Measurements from ENCODE around the gene ARHGAP15.

ARHGAP15 gene

DNA sequence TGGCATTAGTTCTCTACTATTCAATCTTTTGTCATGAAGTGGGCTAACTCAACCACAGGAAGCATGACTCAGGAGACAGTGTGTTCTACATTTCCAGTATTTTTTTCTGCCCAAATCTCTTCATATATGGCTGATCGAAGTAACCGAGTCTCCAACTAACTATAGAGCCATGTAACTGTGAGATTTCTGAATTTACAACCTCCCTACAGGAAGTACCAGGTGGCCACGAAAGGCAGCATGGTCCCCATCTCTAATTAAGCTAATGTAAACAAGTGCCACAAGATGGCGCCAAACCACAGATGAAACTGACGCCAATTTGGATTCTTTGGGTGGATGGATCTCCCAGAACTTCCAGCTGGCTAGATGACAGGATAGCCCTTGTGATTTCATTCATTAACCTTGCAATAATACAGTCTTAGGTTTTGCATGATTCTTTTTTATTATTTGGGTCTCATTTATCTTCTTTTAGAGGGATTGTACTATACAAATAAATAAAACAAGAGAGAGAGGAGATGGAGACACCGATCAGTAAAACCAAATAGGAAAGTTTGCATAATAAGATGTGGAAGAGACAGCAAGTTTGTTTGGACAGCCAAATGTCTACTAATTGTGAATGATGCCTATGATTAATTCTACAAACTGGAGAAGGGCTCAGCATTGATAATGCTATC is 18.3 kb upstream of the ARHGAP15 start:
- H3K4me3 ChIP-seq (ENCODE audit: low read depth, low read length) = no peak overlapping the region
- TF ChIP-seq, protein P1, sequence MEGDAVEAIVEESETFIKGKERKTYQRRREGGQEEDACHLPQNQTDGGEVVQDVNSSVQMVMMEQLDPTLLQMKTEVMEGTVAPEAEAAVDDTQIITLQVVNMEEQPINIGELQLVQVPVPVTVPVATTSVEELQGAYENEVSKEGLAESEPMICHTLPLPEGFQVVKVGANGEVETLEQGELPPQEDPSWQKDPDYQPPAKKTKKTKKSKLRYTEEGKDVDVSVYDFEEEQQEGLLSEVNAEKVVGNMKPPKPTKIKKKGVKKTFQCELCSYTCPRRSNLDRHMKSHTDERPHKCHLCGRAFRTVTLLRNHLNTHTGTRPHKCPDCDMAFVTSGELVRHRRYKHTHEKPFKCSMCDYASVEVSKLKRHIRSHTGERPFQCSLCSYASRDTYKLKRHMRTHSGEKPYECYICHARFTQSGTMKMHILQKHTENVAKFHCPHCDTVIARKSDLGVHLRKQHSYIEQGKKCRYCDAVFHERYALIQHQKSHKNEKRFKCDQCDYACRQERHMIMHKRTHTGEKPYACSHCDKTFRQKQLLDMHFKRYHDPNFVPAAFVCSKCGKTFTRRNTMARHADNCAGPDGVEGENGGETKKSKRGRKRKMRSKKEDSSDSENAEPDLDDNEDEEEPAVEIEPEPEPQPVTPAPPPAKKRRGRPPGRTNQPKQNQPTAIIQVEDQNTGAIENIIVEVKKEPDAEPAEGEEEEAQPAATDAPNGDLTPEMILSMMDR (IDR thresholded peaks at IDR 0.05; ENCODE audit: low read depth, low read length) = peak; percentile 26

- TF ChIP-seq, protein P1 (IDR thresholded peaks at IDR 0.05; ENCODE audit: low read depth, low read length) = no peak
- no peak overlapping the region for H3K4me3 ChIP-seq (ENCODE audit: low read depth, low read length)
These were observed 12.0 kb upstream of the ARHGAP15 start for GRCh38 chr2:143117225-143117624.

DNA sequence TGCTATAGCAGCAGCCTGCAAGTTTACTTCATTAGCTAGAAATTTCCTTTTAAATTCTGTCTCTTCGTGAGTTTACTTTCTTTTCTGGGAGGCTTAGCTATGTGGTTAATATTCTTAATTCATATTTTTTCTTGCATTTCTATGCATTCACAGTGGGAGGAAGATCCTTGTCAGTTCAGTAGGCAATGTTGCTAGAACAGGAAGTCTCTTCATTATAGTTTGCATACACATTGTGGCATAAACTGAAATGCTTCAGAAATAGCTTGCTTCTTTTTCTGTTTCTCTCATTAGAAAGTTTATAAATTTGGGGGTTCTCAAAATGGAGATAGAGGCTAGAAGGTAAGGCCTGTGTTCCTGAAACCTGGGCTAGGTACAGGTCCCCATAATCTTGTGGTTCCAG is 8.1 kb upstream of the ARHGAP15 start:
- no peak overlapping the region for H3K4me3 ChIP-seq (ENCODE audit: low read depth, low read length)
- TF ChIP-seq, protein P1 (IDR thresholded peaks at IDR 0.05; ENCODE audit: low read depth, low read length) = no peak

- H3K4me3 ChIP-seq (ENCODE audit: low read depth, low read length) = no peak overlapping the region
- TF ChIP-seq, protein P1 (IDR thresholded peaks at IDR 0.05; ENCODE audit: low read depth, low read length) = no peak
These were observed 7.3 kb upstream of the ARHGAP15 start for GRCh38 chr2:143121957-143122356.

- H3K4me3 ChIP-seq (ENCODE audit: low read depth, low read length) = no peak overlapping the region
- TF ChIP-seq, protein P1 (IDR thresholded peaks at IDR 0.05; ENCODE audit: low read depth, low read length) = no peak
These were observed 5.3 kb upstream of the ARHGAP15 start for GRCh38 chr2:143123911-143124310.

GRCh38 chr2:143124445-143124844 is 4.8 kb upstream of the ARHGAP15 start:
- no peak overlapping the region for H3K4me3 ChIP-seq (ENCODE audit: low read depth, low read length)
- TF ChIP-seq, protein P1 (IDR thresholded peaks at IDR 0.05; ENCODE audit: low read depth, low read length) = no peak

DNA sequence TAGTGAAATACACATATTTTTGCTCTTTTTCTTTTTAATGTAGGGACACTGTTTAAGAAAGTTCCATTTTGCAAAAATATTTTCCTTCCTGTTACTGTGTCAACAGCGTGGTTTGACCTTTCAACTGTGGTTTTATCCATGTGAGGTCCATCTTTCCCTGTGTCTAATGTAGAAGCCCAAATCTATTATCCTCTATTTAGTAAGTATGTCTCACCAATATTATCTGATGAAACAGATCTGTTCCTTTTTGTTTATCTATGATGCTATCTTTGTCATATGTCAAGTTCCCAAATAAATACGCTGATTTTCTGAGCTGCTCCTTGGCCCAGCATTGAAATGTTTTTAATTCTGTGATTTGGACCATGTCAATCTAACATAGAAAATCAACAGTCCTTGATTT is 3.5 kb upstream of the ARHGAP15 start:
- TF ChIP-seq, protein P1 (IDR thresholded peaks at IDR 0.05; ENCODE audit: low read depth, low read length) = no peak
- H3K4me3 ChIP-seq (ENCODE audit: low read depth, low read length) = no peak overlapping the region
